GM12878 (cell line): Measurements from ENCODE around the gene MYOD1. TPM values are rescaled to one million over a fixed set of nuclear protein-coding genes. Genes with fewer than 3 reads are reported as not detected.

Experiments used
- ATAC-seq: fragments of 200-7000 bp; cut with Tn5 transposase; 3 replicates; pipeline ENCODE4 v1.9.1; 2020; ENCODE audit warnings: mild to moderate bottlenecking, moderate library complexity
- BruUV-seq: library from RNA; stranded (reverse); fragments of 400-500 nt; replicated peaks from 2 replicates; lab custom pipeline; 2021; lab: Mats Ljungman, UMichigan
- CTCF ChIA-PET: fragments of 300-600 bp; sonication (Branson Sonifier 250); formaldehyde crosslinking; extraction: SDS; loops from one replicate; lab custom pipeline; 2021; ENCODE audit warnings: inconsistent platforms; lab: Yijun Ruan, JAX
- POLR2A ChIA-PET: fragments of 350-600 bp; formaldehyde crosslinking; extraction: SDS; loops from one replicate; lab custom pipeline; 2021; ENCODE audit warnings: inconsistent platforms; lab: Charles Lee
- RAD21 ChIA-PET: fragments of 300-600 bp; sonication (Branson Sonifier 250); formaldehyde crosslinking; loops from one replicate; lab custom pipeline; 2023; ENCODE audit warnings: antibody characterized with exemption; ENCODE audit not compliant: unreplicated experiment; lab: Charles Lee
- SMC1A ChIA-PET: fragments of 300-600 bp; sonication (Branson Sonifier 250); formaldehyde crosslinking; loops from one replicate; lab custom pipeline; 2023; ENCODE audit not compliant: unreplicated experiment, uncharacterized antibody; lab: Charles Lee
- DNase-seq: peaks from one replicate; pipeline ENCODE4 v3.0.0-alpha.2; 2011; ENCODE audit warnings: low read depth, low spot score
- FAIRE-seq: peaks from 3 replicates; lab custom pipeline; 2011; peaks lifted over from hg19 to GRCh38; lab: Jason Lieb, UNC
- H2AFZ ChIP-seq: 2 replicates; pipeline ENCODE4 v1.6.0; 2011; ENCODE audit warnings: low read depth, low read length, control low read depth; ENCODE audit not compliant: control insufficient read depth
- H3K27ac ChIP-seq: 2 replicates; pipeline ENCODE4 v1.5.1; 2011; ENCODE audit warnings: control low read depth; ENCODE audit not compliant: control insufficient read depth, insufficient read depth
- H3K27me3 ChIP-seq, 2 experiments: replicated peaks in 1 of 2; 2 replicates each; pipeline versions ENCODE4 v1.6.0 to v1.6.1; 2011; ENCODE audit warnings: low read length in 1 of 2; ENCODE audit not compliant: control insufficient read depth in 2 of 2, insufficient read depth in 2 of 2
- H3K36me3 ChIP-seq, 2 experiments: 2 replicates each; pipeline ENCODE4 v1.5.1; 2011; ENCODE audit warnings: low read length in 1 of 2; ENCODE audit not compliant: control insufficient read depth in 2 of 2, insufficient read depth in 2 of 2
- H3K4me1 ChIP-seq: 2 replicates; pipeline ENCODE4 v1.6.1; 2011; ENCODE audit warnings: mild to moderate bottlenecking, low read length, moderate library complexity, mixed read lengths; ENCODE audit not compliant: control insufficient read depth, insufficient read depth
- H3K4me2 ChIP-seq: 2 replicates; pipeline ENCODE4 v1.6.0; 2011; ENCODE audit warnings: control low read depth; ENCODE audit not compliant: control insufficient read depth, insufficient read depth
- H3K4me3 ChIP-seq: fragments of 200-600 bp; sonication (generic); 2 replicates; pipeline ENCODE4 v1.5.1; 2016
- H3K79me2 ChIP-seq: 2 replicates; pipeline ENCODE4 v1.6.0; 2011; ENCODE audit warnings: low read length; ENCODE audit not compliant: control insufficient read depth, insufficient read depth
- H3K9ac ChIP-seq: 2 replicates; pipeline ENCODE4 v1.8.0; 2011; ENCODE audit warnings: low read length, control low read depth, mixed read lengths; ENCODE audit not compliant: control insufficient read depth, insufficient read depth
- H3K9me3 ChIP-seq: replicated peaks from 3 replicates; pipeline ENCODE4 v1.5.1; 2011; ENCODE audit warnings: mild to moderate bottlenecking, low read length; ENCODE audit not compliant: control insufficient read depth, insufficient read depth
- H4K20me1 ChIP-seq: 2 replicates; pipeline ENCODE4 v1.6.0; 2011; ENCODE audit not compliant: control insufficient read depth, insufficient read depth
- BACH1 ChIP-seq: fragments of 450-650 bp; IDR thresholded peaks from 2 replicates; pipeline ENCODE4 v1.6.1; 2017; ENCODE audit warnings: mild to moderate bottlenecking, borderline replicate concordance
- EP300 ChIP-seq, 2 experiments: fragments of 150-350 bp in 1 of 2; IDR thresholded peaks; 2 replicates each; pipeline ENCODE4 v1.6.1; 2011 to 2012; ENCODE audit warnings: low read depth in 2 of 2, low read length in 2 of 2, borderline replicate concordance in 1 of 2, improper control_type of control experiment in 1 of 2, inconsistent platforms in 1 of 2; ENCODE audit not compliant: control insufficient read depth in 1 of 2
- FOXK2 ChIP-seq: fragments of 450-650 bp; IDR thresholded peaks from 2 replicates; pipeline ENCODE4 v1.6.1; 2017; ENCODE audit warnings: mild to moderate bottlenecking, moderate library complexity
- HDAC2 ChIP-seq: fragments of 200-600 bp; sonication (generic); IDR thresholded peaks from 2 replicates; pipeline ENCODE4 v1.6.1; 2017
- HDGF ChIP-seq: fragments of 450-650 bp; IDR thresholded peaks from 2 replicates; pipeline ENCODE4 v1.6.1; 2016; ENCODE audit warnings: antibody characterized with exemption
- JUNB ChIP-seq: IDR thresholded peaks from 2 replicates; pipeline ENCODE4 v1.6.1; 2016; ENCODE audit warnings: antibody characterized with exemption, mild to moderate bottlenecking
- KLF5 ChIP-seq: fragments of 450-650 bp; IDR thresholded peaks from 2 replicates; pipeline ENCODE4 v1.6.1; 2014; ENCODE audit warnings: mild to moderate bottlenecking; ENCODE audit not compliant: partially characterized antibody
- NRF1 ChIP-seq: conservative IDR thresholded peaks from 2 replicates; pipeline ENCODE4 v1.6.1; 2011; ENCODE audit warnings: mild to moderate bottlenecking, low read depth, low read length, improper control_type of control experiment
- POLR2AphosphoS2 ChIP-seq: IDR thresholded peaks from 2 replicates; pipeline ENCODE4 v1.6.1; 2011; ENCODE audit warnings: low read depth, mild to moderate bottlenecking, low read length, improper control_type of control experiment, moderate library complexity
- SMAD1 ChIP-seq: fragments of 450-650 bp; IDR thresholded peaks from 2 replicates; pipeline ENCODE4 v1.6.1; 2018; ENCODE audit warnings: mild to moderate bottlenecking, low read depth; ENCODE audit not compliant: partially characterized antibody
- STAT3 ChIP-seq: IDR thresholded peaks from 2 replicates; pipeline ENCODE4 v1.6.1; 2011; ENCODE audit warnings: low read depth, low read length, improper control_type of control experiment
- YY1 ChIP-seq: IDR thresholded peaks from 2 replicates; pipeline ENCODE4 v1.6.1; 2011; ENCODE audit warnings: low read depth, mild to moderate bottlenecking, low read length
- ZNF217 ChIP-seq: fragments of 450-650 bp; IDR thresholded peaks from 2 replicates; pipeline ENCODE4 v1.6.1; 2017; ENCODE audit warnings: antibody characterized with exemption, mild to moderate bottlenecking
- WGBS: methylation state at CpG from one replicate; pipeline ENCODE4 v1.1.6; 2016; ENCODE audit warnings: low lambda C conversion rate; ENCODE audit not compliant: insufficient replicate concordance, insufficient coverage; ENCODE audit errors: missing lambda C conversion rate; 5-methylcytosine and 5-hydroxymethylcytosine counted together
- in situ Hi-C: fragments of 300-500 bp; cut with MboI; formaldehyde crosslinking; loops from 9 replicates; pipeline ENCODE4 v1.14.3; 2018; ENCODE audit warnings: mixed read lengths
- intact Hi-C: fragments of 100-400 bp; cut with micrococcal nuclease; formaldehyde crosslinking; loops from one replicate; pipeline ENCODE4 v1.14.2; 2022; ENCODE audit not compliant: unreplicated experiment
- polyA plus RNA-seq, 11 experiments: library from polyadenylated mRNA; depleted of rRNA in 4 of 11; unstranded in 6 of 11; stranded (reverse) in 5 of 11; fragments of >200 nt; fragmentation: Nextera tagmentation in 4 of 11; fragmentation: Illumina TruSeq in 1 of 11; extraction: Ambion mirVana in 4 of 11; extraction: Trizol in 1 of 11; gene quantifications; 1 replicate in 1 of 11; 2 replicates in 10 of 11; pipeline versions ENCODE4 v1.2.1 to v1.2.3, GENCODE V29; 2011 to 2016; ENCODE audit warnings: inconsistent platforms in 2 of 11, missing spikeins in 2 of 11, low read depth in 1 of 11
- total RNA-seq, 4 experiments: library from RNA; depleted of rRNA in 3 of 4; stranded (reverse); fragments of >200 nt in 3 of 4; fragmentation: Illumina TruSeq in 1 of 4; extraction: Trizol in 1 of 4; gene quantifications; 2 replicates each; pipeline versions ENCODE4 v1.2.1 to v1.2.3, GENCODE V29; 2013 to 2021
- TF ChIP-seq, protein P1 (sequence below): fragments of 450-650 bp; formaldehyde crosslinking; IDR thresholded peaks from 2 replicates; pipeline ENCODE4 v1.4.0; 2020; ENCODE audit warnings: mild to moderate bottlenecking, moderate library complexity

Gene MYOD1
- total and polyA plus RNA-seq, 10 of the 15 experiments (the other 5 are each of a cell fraction or from before 2014, with no cell fraction given) = not detected

- no peaks in the 10 kb centered on the region for H3K79me2 ChIP-seq
- 26% methylated on average over 5 of the region's 5 CpGs for WGBS
- in situ Hi-C loops (no loop called here), intact Hi-C loops (no loop called here)
- H3K4me2 ChIP-seq = no peak overlapping the region
- H3K27ac ChIP-seq = no peak overlapping the region
- CTCF ChIA-PET = no interaction called here
- no peak for TF ChIP-seq STAT3
- no peak for TF ChIP-seq POLR2AphosphoS2
- no peak for TF ChIP-seq HDAC2
- TF ChIP-seq BACH1 = no peak
- TF ChIP-seq JUNB = no peak
- no peak for TF ChIP-seq EP300 (IDR thresholded peaks at IDR 0.05; ENCODE audit: borderline replicate concordance in 1 of 2, control insufficient read depth in 1 of 2, low read depth in 2 of 2, low read length in 2 of 2)
- TF ChIP-seq KLF5 = no peak
- no peak for TF ChIP-seq ZNF217
- TF ChIP-seq SMAD1 = no peak
- no peak for TF ChIP-seq FOXK2
- TF ChIP-seq, protein P1, sequence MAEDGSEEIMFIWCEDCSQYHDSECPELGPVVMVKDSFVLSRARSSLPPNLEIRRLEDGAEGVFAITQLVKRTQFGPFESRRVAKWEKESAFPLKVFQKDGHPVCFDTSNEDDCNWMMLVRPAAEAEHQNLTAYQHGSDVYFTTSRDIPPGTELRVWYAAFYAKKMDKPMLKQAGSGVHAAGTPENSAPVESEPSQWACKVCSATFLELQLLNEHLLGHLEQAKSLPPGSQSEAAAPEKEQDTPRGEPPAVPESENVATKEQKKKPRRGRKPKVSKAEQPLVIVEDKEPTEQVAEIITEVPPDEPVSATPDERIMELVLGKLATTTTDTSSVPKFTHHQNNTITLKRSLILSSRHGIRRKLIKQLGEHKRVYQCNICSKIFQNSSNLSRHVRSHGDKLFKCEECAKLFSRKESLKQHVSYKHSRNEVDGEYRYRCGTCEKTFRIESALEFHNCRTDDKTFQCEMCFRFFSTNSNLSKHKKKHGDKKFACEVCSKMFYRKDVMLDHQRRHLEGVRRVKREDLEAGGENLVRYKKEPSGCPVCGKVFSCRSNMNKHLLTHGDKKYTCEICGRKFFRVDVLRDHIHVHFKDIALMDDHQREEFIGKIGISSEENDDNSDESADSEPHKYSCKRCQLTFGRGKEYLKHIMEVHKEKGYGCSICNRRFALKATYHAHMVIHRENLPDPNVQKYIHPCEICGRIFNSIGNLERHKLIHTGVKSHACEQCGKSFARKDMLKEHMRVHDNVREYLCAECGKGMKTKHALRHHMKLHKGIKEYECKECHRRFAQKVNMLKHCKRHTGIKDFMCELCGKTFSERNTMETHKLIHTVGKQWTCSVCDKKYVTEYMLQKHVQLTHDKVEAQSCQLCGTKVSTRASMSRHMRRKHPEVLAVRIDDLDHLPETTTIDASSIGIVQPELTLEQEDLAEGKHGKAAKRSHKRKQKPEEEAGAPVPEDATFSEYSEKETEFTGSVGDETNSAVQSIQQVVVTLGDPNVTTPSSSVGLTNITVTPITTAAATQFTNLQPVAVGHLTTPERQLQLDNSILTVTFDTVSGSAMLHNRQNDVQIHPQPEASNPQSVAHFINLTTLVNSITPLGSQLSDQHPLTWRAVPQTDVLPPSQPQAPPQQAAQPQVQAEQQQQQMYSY = no peak
- TF ChIP-seq YY1 = no peak
- no peak for TF ChIP-seq HDGF
- no peak for TF ChIP-seq NRF1
- no TSS peak for BruUV-seq
- H2AFZ ChIP-seq = no peak overlapping the region
- SMC1A ChIA-PET = no interaction called here
- no peaks in the 10 kb centered on the region for H3K9me3 ChIP-seq
- RAD21 ChIA-PET = no interaction called here
- H3K4me1 ChIP-seq = no peaks in the 10 kb centered on the region
- DNase-seq (no peak), FAIRE-seq (no peak), ATAC-seq (no peak)
- POLR2A ChIA-PET = no interaction called here
- H3K4me3 ChIP-seq = no peak overlapping the region
- H3K36me3 ChIP-seq = no peaks in the 10 kb centered on the region
- H3K27me3 ChIP-seq = peaks cover 4% of the 10 kb centered on the region in 2 experiments
- H3K9ac ChIP-seq = no peak overlapping the region
- no peaks in the 10 kb centered on the region for H4K20me1 ChIP-seq
These were observed 22.6 kb upstream of the MYOD1 start for GRCh38 chr11:17696741-17697140.
